ENCODE measurements around the gene RCN1.
A peak's percentile ranks its signal among the peaks of the same experiment; 100 is the strongest.

RCN1 gene

GRCh38 chr11:32136657-32137056, 45.8 kb downstream of the RCN1 start:
- TF ChIP-seq ZNF580 (tag by site-specific recombination; IDR thresholded peaks at IDR 0.05): no peak
- TF ChIP-seq ZNF148 (tag by site-specific recombination; IDR thresholded peaks at IDR 0.05; ENCODE audit: borderline replicate concordance): no peak
- no peak overlapping the region for H3K4me3 ChIP-seq (ENCODE audit: low read depth, low read length)
- ChIA-PET CTCF (interaction anchor here (1.1 kb wide), 1 partner anchor 21 kb away, joined by 3 read pairs; no protein-coding TSS in a partner anchor), POLR2A (interaction anchor here (0.8 kb wide), 1 partner anchor 46 kb away, joined by 3 read pairs; the partner anchor contains the start of gene RCN1)
- H3K9me3 ChIP-seq (ENCODE audit: control insufficient read depth, insufficient read depth, low read depth, low read length): no peaks in the 10 kb centered on the region
- no peaks in the 10 kb centered on the region for H3K4me1 ChIP-seq (ENCODE audit: control insufficient read depth, insufficient read depth, low read length)
- H3K36me3 ChIP-seq (ENCODE audit: control insufficient read depth in 2 of 2, insufficient read depth in 1 of 2, low read length in 2 of 2): no peaks in the 10 kb centered on the region
- no peak overlapping the region for H3K27ac ChIP-seq (ENCODE audit: extremely low read depth, low read depth, low read length)

- Histone ChIP-seq H3K4me3 (ENCODE audit: low read depth, low read length) (no peak overlapping the region), H3K9me3 (ENCODE audit: control insufficient read depth, insufficient read depth, low read depth, low read length) (no peaks in the 10 kb centered on the region), H3K27ac (ENCODE audit: extremely low read depth, low read depth, low read length) (no peak overlapping the region), H3K4me1 (ENCODE audit: control insufficient read depth, insufficient read depth, low read length) (no peaks in the 10 kb centered on the region), H3K36me3 (ENCODE audit: control insufficient read depth in 2 of 2, insufficient read depth in 1 of 2, low read length in 2 of 2) (no peaks in the 10 kb centered on the region)
- ChIA-PET POLR2A (interaction anchor here (0.8 kb wide), 1 partner anchor 46 kb away, joined by 3 read pairs; the partner anchor contains the start of gene RCN1), CTCF (interaction anchor here (1.1 to 1.3 kb wide), 2 partner anchors 20 to 83 kb away, joined by 3 read pairs; no protein-coding TSS in a partner anchor)
- TF ChIP-seq TRIM28 (IDR thresholded peaks at IDR 0.05; ENCODE audit: borderline replicate concordance, low read length) (no peak), ZNF416 (tag by site-specific recombination; IDR thresholded peaks at IDR 0.05) (no peak), ZNF394 (tag by site-specific recombination; IDR thresholded peaks at IDR 0.05; ENCODE audit: borderline replicate concordance) (no peak), PRDM10 (tag by site-specific recombination; IDR thresholded peaks at IDR 0.05) (0 out of 2 replicates have a peak, but pooled peaks have one; percentile 31), ZNF449 (tag by site-specific recombination; IDR thresholded peaks at IDR 0.05) (no peak), KLF8 (tag by site-specific recombination; IDR thresholded peaks at IDR 0.05) (peak; percentile 41; the same call in 1 of the 2 replicates), ZNF658 (tag by site-specific recombination; IDR thresholded peaks at IDR 0.05) (no peak), SP3 (tag by site-specific recombination; IDR thresholded peaks at IDR 0.05) (peak; percentile 25; the same call in 1 of the 2 replicates), ZNF214 (tag by site-specific recombination; IDR thresholded peaks at IDR 0.05; ENCODE audit: borderline replicate concordance) (no peak), SCRT2 (tag by site-specific recombination; IDR thresholded peaks at IDR 0.05) (peak; percentile 36; the same call in 1 of the 2 replicates), ZIC2 (tag by site-specific recombination; IDR thresholded peaks at IDR 0.05) (no peak), SP7 (tag by site-specific recombination; IDR thresholded peaks at IDR 0.05) (peak; percentile 76), PRDM1 (tag by site-specific recombination; IDR thresholded peaks at IDR 0.05) (peak; percentile 57; the same call in 1 of the 2 replicates), ZNF335 (tag by site-specific recombination; conservative IDR thresholded peaks at IDR 0.05) (peak; percentile 48; the same call in 1 of the 2 replicates), ZNF202 (tag by site-specific recombination; IDR thresholded peaks at IDR 0.05; ENCODE audit: borderline replicate concordance) (no peak), ZNF777 (tag by site-specific recombination; IDR thresholded peaks at IDR 0.05; ENCODE audit: borderline replicate concordance) (no peak)
- TF ChIP-seq, protein P1, sequence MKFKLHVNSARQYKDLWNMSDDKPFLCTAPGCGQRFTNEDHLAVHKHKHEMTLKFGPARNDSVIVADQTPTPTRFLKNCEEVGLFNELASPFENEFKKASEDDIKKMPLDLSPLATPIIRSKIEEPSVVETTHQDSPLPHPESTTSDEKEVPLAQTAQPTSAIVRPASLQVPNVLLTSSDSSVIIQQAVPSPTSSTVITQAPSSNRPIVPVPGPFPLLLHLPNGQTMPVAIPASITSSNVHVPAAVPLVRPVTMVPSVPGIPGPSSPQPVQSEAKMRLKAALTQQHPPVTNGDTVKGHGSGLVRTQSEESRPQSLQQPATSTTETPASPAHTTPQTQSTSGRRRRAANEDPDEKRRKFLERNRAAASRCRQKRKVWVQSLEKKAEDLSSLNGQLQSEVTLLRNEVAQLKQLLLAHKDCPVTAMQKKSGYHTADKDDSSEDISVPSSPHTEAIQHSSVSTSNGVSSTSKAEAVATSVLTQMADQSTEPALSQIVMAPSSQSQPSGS (tag by site-specific recombination; IDR thresholded peaks at IDR 0.05; ENCODE audit: low read depth): peak; percentile 91
- TF ChIP-seq, protein P2, sequence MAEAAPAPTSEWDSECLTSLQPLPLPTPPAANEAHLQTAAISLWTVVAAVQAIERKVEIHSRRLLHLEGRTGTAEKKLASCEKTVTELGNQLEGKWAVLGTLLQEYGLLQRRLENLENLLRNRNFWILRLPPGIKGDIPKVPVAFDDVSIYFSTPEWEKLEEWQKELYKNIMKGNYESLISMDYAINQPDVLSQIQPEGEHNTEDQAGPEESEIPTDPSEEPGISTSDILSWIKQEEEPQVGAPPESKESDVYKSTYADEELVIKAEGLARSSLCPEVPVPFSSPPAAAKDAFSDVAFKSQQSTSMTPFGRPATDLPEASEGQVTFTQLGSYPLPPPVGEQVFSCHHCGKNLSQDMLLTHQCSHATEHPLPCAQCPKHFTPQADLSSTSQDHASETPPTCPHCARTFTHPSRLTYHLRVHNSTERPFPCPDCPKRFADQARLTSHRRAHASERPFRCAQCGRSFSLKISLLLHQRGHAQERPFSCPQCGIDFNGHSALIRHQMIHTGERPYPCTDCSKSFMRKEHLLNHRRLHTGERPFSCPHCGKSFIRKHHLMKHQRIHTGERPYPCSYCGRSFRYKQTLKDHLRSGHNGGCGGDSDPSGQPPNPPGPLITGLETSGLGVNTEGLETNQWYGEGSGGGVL (tag by site-specific recombination; IDR thresholded peaks at IDR 0.05): peak; percentile 27; the same call in 1 of the 2 replicates
- TF ChIP-seq, protein P3, sequence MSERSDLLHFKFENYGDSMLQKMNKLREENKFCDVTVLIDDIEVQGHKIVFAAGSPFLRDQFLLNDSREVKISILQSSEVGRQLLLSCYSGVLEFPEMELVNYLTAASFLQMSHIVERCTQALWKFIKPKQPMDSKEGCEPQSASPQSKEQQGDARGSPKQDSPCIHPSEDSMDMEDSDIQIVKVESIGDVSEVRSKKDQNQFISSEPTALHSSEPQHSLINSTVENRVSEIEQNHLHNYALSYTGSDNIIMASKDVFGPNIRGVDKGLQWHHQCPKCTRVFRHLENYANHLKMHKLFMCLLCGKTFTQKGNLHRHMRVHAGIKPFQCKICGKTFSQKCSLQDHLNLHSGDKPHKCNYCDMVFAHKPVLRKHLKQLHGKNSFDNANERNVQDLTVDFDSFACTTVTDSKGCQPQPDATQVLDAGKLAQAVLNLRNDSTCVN (tag by site-specific recombination; optimal IDR thresholded peaks at IDR 0.05): no peak
Measured at GRCh38 chr11:32137263-32137662, 46.4 kb downstream of the RCN1 start.
